GM12878 (cell line): ENCODE measurements around the gene AMOTL1. TPM values are rescaled to one million over a fixed set of nuclear protein-coding genes. Genes with fewer than 3 reads are reported as not detected.

ENCODE experiments used
- ATAC-seq: fragments of 200-7000 bp; cut with Tn5 transposase; 3 replicates; pipeline ENCODE4 v1.9.1; 2020; ENCODE audit warnings: mild to moderate bottlenecking, moderate library complexity
- BruUV-seq: library from RNA; stranded (reverse); fragments of 400-500 nt; replicated peaks from 2 replicates; lab custom pipeline; 2021; lab: Mats Ljungman, UMichigan
- CTCF ChIA-PET: fragments of 300-600 bp; sonication (Branson Sonifier 250); formaldehyde crosslinking; extraction: SDS; loops from one replicate; lab custom pipeline; 2021; ENCODE audit warnings: inconsistent platforms; lab: Yijun Ruan, JAX
- POLR2A ChIA-PET: fragments of 350-600 bp; formaldehyde crosslinking; extraction: SDS; loops from one replicate; lab custom pipeline; 2021; ENCODE audit warnings: inconsistent platforms; lab: Charles Lee
- RAD21 ChIA-PET: fragments of 300-600 bp; sonication (Branson Sonifier 250); formaldehyde crosslinking; loops from one replicate; lab custom pipeline; 2023; ENCODE audit warnings: antibody characterized with exemption; ENCODE audit not compliant: unreplicated experiment; lab: Charles Lee
- SMC1A ChIA-PET: fragments of 300-600 bp; sonication (Branson Sonifier 250); formaldehyde crosslinking; loops from one replicate; lab custom pipeline; 2023; ENCODE audit not compliant: unreplicated experiment, uncharacterized antibody; lab: Charles Lee
- DNase-seq: peaks from one replicate; pipeline ENCODE4 v3.0.0-alpha.2; 2011; ENCODE audit warnings: low read depth, low spot score
- FAIRE-seq: peaks from 3 replicates; lab custom pipeline; 2011; peaks lifted over from hg19 to GRCh38; lab: Jason Lieb, UNC
- H2AFZ ChIP-seq: 2 replicates; pipeline ENCODE4 v1.6.0; 2011; ENCODE audit warnings: low read depth, low read length, control low read depth; ENCODE audit not compliant: control insufficient read depth
- H3K27ac ChIP-seq: 2 replicates; pipeline ENCODE4 v1.5.1; 2011; ENCODE audit warnings: control low read depth; ENCODE audit not compliant: control insufficient read depth, insufficient read depth
- H3K27me3 ChIP-seq, 2 experiments: replicated peaks in 1 of 2; 2 replicates each; pipeline versions ENCODE4 v1.6.0 to v1.6.1; 2011; ENCODE audit warnings: low read length in 1 of 2; ENCODE audit not compliant: control insufficient read depth in 2 of 2, insufficient read depth in 2 of 2
- H3K36me3 ChIP-seq, 2 experiments: 2 replicates each; pipeline ENCODE4 v1.5.1; 2011; ENCODE audit warnings: low read length in 1 of 2; ENCODE audit not compliant: control insufficient read depth in 2 of 2, insufficient read depth in 2 of 2
- H3K4me1 ChIP-seq: 2 replicates; pipeline ENCODE4 v1.6.1; 2011; ENCODE audit warnings: mild to moderate bottlenecking, low read length, moderate library complexity, mixed read lengths; ENCODE audit not compliant: control insufficient read depth, insufficient read depth
- H3K4me2 ChIP-seq: 2 replicates; pipeline ENCODE4 v1.6.0; 2011; ENCODE audit warnings: control low read depth; ENCODE audit not compliant: control insufficient read depth, insufficient read depth
- H3K4me3 ChIP-seq: fragments of 200-600 bp; sonication (generic); 2 replicates; pipeline ENCODE4 v1.5.1; 2016
- H3K79me2 ChIP-seq: 2 replicates; pipeline ENCODE4 v1.6.0; 2011; ENCODE audit warnings: low read length; ENCODE audit not compliant: control insufficient read depth, insufficient read depth
- H3K9ac ChIP-seq: 2 replicates; pipeline ENCODE4 v1.8.0; 2011; ENCODE audit warnings: low read length, control low read depth, mixed read lengths; ENCODE audit not compliant: control insufficient read depth, insufficient read depth
- H3K9me3 ChIP-seq: replicated peaks from 3 replicates; pipeline ENCODE4 v1.5.1; 2011; ENCODE audit warnings: mild to moderate bottlenecking, low read length; ENCODE audit not compliant: control insufficient read depth, insufficient read depth
- H4K20me1 ChIP-seq: 2 replicates; pipeline ENCODE4 v1.6.0; 2011; ENCODE audit not compliant: control insufficient read depth, insufficient read depth
- BRCA1 ChIP-seq: IDR thresholded peaks from 2 replicates; pipeline ENCODE4 v1.6.1; 2011; ENCODE audit warnings: low read depth, low read length, improper control_type of control experiment
- CHD2 ChIP-seq: IDR thresholded peaks from 2 replicates; pipeline ENCODE4 v1.6.1; 2011; ENCODE audit warnings: low read depth, low read length, improper control_type of control experiment, borderline replicate concordance
- HSF1 ChIP-seq: fragments of 150-350 bp; IDR thresholded peaks from 2 replicates; pipeline ENCODE4 v1.6.1; 2014; ENCODE audit warnings: mild to moderate bottlenecking, low read depth, low read length
- IRF4 ChIP-seq: IDR thresholded peaks from 2 replicates; pipeline ENCODE4 v1.6.1; 2011; ENCODE audit warnings: low read depth, low read length
- MTA3 ChIP-seq: IDR thresholded peaks from 2 replicates; pipeline ENCODE4 v1.6.1; 2012; ENCODE audit warnings: low read length, inconsistent platforms, borderline replicate concordance
- NR2F1 ChIP-seq: fragments of 450-650 bp; conservative IDR thresholded peaks from 2 replicates; pipeline ENCODE4 v1.6.1; 2017; ENCODE audit warnings: mild to moderate bottlenecking
- STAT1 ChIP-seq: fragments of 450-650 bp; conservative IDR thresholded peaks from 2 replicates; pipeline ENCODE4 v1.6.1; 2014; ENCODE audit warnings: antibody characterized with exemption, mild to moderate bottlenecking
- ZNF384 ChIP-seq: IDR thresholded peaks from 2 replicates; pipeline ENCODE4 v1.6.1; 2012; ENCODE audit warnings: low read depth, mild to moderate bottlenecking, low read length, improper control_type of control experiment, borderline replicate concordance
- ZNF592 ChIP-seq: fragments of 450-650 bp; IDR thresholded peaks from 2 replicates; pipeline ENCODE4 v1.6.1; 2017; ENCODE audit warnings: mild to moderate bottlenecking, moderate library complexity
- ZSCAN29 ChIP-seq: fragments of 450-650 bp; IDR thresholded peaks from 2 replicates; pipeline ENCODE4 v1.6.1; 2017; ENCODE audit warnings: mild to moderate bottlenecking, moderate library complexity
- WGBS: methylation state at CpG from one replicate; pipeline ENCODE4 v1.1.6; 2016; ENCODE audit warnings: low lambda C conversion rate; ENCODE audit not compliant: insufficient replicate concordance, insufficient coverage; ENCODE audit errors: missing lambda C conversion rate; 5-methylcytosine and 5-hydroxymethylcytosine counted together
- in situ Hi-C: fragments of 300-500 bp; cut with MboI; formaldehyde crosslinking; loops from 9 replicates; pipeline ENCODE4 v1.14.3; 2018; ENCODE audit warnings: mixed read lengths
- intact Hi-C: fragments of 100-400 bp; cut with micrococcal nuclease; formaldehyde crosslinking; loops from one replicate; pipeline ENCODE4 v1.14.2; 2022; ENCODE audit not compliant: unreplicated experiment
- polyA plus RNA-seq, 11 experiments: library from polyadenylated mRNA; depleted of rRNA in 4 of 11; unstranded in 6 of 11; stranded (reverse) in 5 of 11; fragments of >200 nt; fragmentation: Nextera tagmentation in 4 of 11; fragmentation: Illumina TruSeq in 1 of 11; extraction: Ambion mirVana in 4 of 11; extraction: Trizol in 1 of 11; gene quantifications; 1 replicate in 1 of 11; 2 replicates in 10 of 11; pipeline versions ENCODE4 v1.2.1 to v1.2.3, GENCODE V29; 2011 to 2016; ENCODE audit warnings: inconsistent platforms in 2 of 11, missing spikeins in 2 of 11, low read depth in 1 of 11
- total RNA-seq, 4 experiments: library from RNA; depleted of rRNA in 3 of 4; stranded (reverse); fragments of >200 nt in 3 of 4; fragmentation: Illumina TruSeq in 1 of 4; extraction: Trizol in 1 of 4; gene quantifications; 2 replicates each; pipeline versions ENCODE4 v1.2.1 to v1.2.3, GENCODE V29; 2013 to 2021

AMOTL1 gene
- total and polyA plus RNA-seq, 10 of the 15 experiments (the other 5 are each of a cell fraction or from before 2014, with no cell fraction given) = under 0.01 to 0.41 (median 0.01) TPM; not detected in 7

- TF ChIP-seq NR2F1 (no peak), CHD2 (no peak)
- POLR2A ChIA-PET = no interaction called here
- no peaks in the 10 kb centered on the region for H3K9me3 ChIP-seq
- H4K20me1 ChIP-seq = no peaks in the 10 kb centered on the region
- in situ Hi-C loops (no loop called here), intact Hi-C loops (no loop called here)
- FAIRE-seq (no peak), DNase-seq (no peak), ATAC-seq (no peak)
- CTCF ChIA-PET = no interaction called here
- H3K4me2 ChIP-seq = no peak overlapping the region
- RAD21 ChIA-PET = no interaction called here
- SMC1A ChIA-PET = interaction anchor here (1.0 kb wide), 1 partner anchor 13 kb away, joined by 3 read pairs; no protein-coding TSS in a partner anchor
- no peak overlapping the region for H3K4me3 ChIP-seq
- H3K79me2 ChIP-seq = no peaks in the 10 kb centered on the region
- peaks cover 0 to 3% of the 10 kb centered on the region in 2 experiments; a peak in 2 of 4 replicates for H3K27me3 ChIP-seq
- H3K4me1 ChIP-seq = no peaks in the 10 kb centered on the region
- no peak overlapping the region for H3K9ac ChIP-seq
- WGBS = 47% methylated on average over 2 of the region's 2 CpGs
- no peak overlapping the region for H2AFZ ChIP-seq
- BruUV-seq = no TSS peak
- H3K36me3 ChIP-seq = no peaks in the 10 kb centered on the region
- H3K27ac ChIP-seq = no peak overlapping the region
These were observed 25.7 kb downstream of the AMOTL1 start for GRCh38 chr11:94793822-94794221.

DNA sequence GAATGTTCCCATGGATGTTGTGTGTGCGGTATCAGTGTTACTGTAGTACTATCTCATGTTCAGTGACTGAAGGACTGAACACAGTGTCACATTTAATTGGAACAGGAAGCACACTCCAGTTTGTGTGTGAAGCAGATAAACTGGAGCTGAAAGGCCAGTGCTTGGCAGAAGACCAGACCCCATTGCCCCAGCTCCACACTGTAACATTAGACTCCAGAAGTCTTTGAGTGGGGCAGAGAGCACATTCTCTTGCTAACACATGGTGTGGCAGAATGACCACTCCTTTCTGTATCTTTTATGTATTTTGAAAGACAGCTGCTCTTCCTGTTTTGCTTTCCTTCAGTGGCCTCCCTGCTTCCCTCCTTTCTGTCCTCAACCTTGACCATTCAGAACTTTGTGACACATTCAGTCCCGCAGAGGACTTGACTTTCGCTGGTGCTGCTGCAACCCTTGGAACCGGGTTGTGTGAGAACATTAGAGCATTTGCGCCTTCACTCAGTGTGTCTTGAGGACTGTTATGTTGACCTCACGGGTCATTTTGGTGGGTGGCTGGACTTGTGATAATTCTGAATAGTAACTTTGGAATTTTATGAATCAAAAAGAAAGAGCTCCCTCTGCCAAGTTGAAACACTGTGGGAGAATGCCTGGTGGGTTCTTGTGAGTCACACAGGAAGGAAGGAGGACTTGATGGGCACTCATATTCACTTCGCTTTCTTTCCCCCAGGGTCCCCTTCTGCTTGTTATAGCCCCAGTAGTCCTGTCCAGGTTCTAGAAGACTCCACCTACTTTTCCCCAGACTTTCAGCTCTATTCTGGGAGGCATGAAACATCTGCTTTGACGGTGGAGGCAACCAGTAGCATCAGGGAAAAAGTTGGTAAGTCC is 26.4 kb downstream of the AMOTL1 start:
- POLR2A ChIA-PET = no interaction called here
- WGBS = 45% methylated on average over 8 of the region's 8 CpGs
- SMC1A ChIA-PET = interaction anchor here (0.9 to 1.1 kb wide), 4 partner anchors 9 to 32 kb away, joined by 3 read pairs; no protein-coding TSS in a partner anchor
- TF ChIP-seq BRCA1 (no peak), STAT1 (no peak), HSF1 (no peak), ZSCAN29 (no peak), MTA3 (no peak), ZNF592 (no peak), ZNF384 (no peak), IRF4 (no peak)

More for the DNA sequence above, 26.4 kb downstream of the AMOTL1 start:
- CTCF ChIA-PET = interaction anchor here (0.8 kb wide), 1 partner anchor 8 kb away, joined by 3 read pairs; no protein-coding TSS in a partner anchor
- peaks cover 0 to 3% of the 10 kb centered on the region in 2 experiments; a peak in 2 of 4 replicates for H3K27me3 ChIP-seq
- no peaks in the 10 kb centered on the region for H3K79me2 ChIP-seq
- H4K20me1 ChIP-seq = no peaks in the 10 kb centered on the region
- intact Hi-C loops (no loop called here), in situ Hi-C loops (no loop called here)
- no peak overlapping the region for H3K27ac ChIP-seq
- no peak overlapping the region for H2AFZ ChIP-seq
- no TSS peak for BruUV-seq
- FAIRE-seq = no peak
- no peak overlapping the region for H3K4me2 ChIP-seq
- no peak for DNase-seq
- H3K4me3 ChIP-seq = no peak overlapping the region
- ATAC-seq = no peak
- no peak overlapping the region for H3K9ac ChIP-seq
- RAD21 ChIA-PET = no interaction called here
- H3K9me3 ChIP-seq = no peaks in the 10 kb centered on the region
- H3K36me3 ChIP-seq = no peaks in the 10 kb centered on the region
- no peaks in the 10 kb centered on the region for H3K4me1 ChIP-seq
